ENCODE measurements around the gene MELTF.

MELTF gene

DNA sequence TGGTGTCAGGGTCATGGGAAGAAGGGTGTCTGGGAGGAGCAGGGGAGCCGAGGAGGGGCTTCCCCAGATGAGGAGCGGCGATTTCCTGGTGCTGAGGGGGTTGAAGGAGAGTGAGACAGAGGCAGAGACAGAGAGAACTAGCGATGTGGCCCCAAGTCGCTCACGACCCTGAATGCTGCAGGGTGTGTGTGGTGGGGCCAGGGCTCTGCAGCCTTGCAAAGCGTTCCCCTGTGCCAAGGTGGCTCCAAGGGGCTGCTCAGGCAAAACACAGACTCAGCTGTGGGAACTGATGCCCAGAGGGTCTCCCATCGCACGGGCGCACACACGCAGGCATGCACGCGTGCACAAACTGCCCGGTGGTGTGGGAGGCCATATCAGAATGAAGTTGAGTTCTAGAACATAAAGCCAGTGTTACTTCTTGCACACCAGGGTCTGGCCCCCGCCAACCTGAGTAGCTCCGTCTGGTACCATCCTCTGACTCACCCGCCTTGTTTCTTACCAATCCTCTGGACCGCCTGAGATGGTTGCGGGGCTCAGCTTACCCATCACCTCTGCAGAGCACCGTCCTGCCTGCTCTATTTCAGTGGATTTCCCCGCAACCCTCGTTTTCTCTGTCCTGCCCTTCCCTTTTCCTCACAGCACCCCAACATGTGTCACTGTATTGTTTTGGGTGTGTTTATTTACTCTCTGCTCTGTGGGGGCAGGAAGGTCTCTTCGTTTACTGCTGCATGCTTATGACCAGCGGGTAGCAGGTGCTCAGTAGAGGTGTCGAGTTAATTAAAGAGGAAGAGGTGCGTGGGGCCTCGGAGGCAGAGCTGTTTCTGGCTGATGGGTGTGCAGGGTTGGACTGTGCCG is 4.5 kb downstream of the MELTF start:
- H3K27ac ChIP-seq, result no peak overlapping the region
- TF ChIP-seq, protein P1, sequence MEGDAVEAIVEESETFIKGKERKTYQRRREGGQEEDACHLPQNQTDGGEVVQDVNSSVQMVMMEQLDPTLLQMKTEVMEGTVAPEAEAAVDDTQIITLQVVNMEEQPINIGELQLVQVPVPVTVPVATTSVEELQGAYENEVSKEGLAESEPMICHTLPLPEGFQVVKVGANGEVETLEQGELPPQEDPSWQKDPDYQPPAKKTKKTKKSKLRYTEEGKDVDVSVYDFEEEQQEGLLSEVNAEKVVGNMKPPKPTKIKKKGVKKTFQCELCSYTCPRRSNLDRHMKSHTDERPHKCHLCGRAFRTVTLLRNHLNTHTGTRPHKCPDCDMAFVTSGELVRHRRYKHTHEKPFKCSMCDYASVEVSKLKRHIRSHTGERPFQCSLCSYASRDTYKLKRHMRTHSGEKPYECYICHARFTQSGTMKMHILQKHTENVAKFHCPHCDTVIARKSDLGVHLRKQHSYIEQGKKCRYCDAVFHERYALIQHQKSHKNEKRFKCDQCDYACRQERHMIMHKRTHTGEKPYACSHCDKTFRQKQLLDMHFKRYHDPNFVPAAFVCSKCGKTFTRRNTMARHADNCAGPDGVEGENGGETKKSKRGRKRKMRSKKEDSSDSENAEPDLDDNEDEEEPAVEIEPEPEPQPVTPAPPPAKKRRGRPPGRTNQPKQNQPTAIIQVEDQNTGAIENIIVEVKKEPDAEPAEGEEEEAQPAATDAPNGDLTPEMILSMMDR (conservative IDR thresholded peaks at IDR 0.05), result no peak
- no peak for TF ChIP-seq ZFX (IDR thresholded peaks at IDR 0.05)

DNA sequence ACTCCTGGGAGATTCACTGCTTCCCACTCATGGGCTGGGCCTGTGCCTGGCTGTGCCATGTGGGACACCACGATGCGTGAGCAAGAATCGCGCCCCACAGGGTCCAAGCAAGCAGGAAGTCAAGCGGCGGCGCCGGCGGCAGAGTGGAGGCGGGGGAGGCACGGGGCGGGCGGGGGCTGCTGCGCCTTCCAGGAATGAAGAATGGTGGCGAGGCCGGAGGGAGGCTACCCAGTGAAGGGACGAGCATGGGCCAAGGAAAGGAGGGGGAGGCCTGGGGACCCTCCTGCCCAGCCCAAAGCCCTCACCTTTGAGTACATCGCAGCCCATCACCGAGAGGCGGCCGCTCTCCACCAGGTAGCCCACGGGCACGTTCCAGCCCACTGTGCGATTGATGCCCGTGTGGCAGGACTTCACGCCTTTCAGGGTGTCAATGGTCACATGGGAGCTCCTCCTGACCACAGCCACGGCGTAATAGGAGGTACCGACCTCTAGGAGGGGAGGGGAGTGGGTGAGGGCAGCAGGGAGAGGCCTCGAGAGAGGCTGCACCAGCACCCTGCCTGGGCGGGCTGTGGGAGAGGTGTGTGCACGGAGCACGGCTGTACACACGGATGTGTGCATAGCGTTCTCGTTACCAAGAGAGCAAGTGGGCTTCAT is 5.5 kb downstream of the MELTF start:
- no peak overlapping the region for H3K27ac ChIP-seq
- no peak for TF ChIP-seq ZFX (IDR thresholded peaks at IDR 0.05)
- TF ChIP-seq, protein P1 (conservative IDR thresholded peaks at IDR 0.05), result no peak

DNA sequence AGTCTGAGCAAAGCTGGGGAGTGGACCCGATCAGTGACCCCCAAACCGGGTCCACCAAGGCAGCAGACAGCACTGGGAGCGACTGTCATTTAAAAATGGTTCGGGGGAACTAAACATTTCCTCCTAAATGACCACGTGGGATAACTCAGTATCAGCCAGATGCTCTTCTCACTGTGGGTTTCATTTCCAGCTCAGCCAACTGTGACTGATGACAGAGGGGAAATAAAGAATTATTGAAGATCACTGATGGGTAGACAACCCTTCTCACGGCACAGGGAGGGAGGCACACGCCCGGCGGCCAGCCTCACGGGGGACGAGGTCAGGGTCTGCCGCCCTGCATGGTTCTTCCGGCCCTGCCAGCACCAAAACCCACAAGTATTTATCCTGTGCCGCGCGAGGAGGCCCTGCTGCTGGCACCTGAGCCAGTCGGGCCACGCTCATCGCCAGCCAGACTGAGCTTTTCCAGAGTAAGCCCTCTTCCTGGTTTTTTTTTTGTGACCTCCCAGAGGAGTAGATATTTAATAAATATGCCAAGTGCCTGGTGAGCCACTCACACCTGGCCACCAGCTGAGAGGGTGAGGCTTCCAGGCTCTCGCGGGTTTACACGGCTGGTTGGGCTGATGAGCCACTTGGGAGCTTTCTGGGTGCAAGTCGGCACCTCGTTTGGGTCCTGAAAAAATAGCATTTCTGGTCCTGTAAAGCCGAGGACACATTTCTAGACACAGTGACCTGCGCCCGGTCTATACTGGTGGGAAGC is 6.2 kb downstream of the MELTF start:
- TF ChIP-seq, protein P1 (conservative IDR thresholded peaks at IDR 0.05), result no peak
- no peak for TF ChIP-seq ZFX (IDR thresholded peaks at IDR 0.05)
- no peak overlapping the region for H3K27ac ChIP-seq

DNA sequence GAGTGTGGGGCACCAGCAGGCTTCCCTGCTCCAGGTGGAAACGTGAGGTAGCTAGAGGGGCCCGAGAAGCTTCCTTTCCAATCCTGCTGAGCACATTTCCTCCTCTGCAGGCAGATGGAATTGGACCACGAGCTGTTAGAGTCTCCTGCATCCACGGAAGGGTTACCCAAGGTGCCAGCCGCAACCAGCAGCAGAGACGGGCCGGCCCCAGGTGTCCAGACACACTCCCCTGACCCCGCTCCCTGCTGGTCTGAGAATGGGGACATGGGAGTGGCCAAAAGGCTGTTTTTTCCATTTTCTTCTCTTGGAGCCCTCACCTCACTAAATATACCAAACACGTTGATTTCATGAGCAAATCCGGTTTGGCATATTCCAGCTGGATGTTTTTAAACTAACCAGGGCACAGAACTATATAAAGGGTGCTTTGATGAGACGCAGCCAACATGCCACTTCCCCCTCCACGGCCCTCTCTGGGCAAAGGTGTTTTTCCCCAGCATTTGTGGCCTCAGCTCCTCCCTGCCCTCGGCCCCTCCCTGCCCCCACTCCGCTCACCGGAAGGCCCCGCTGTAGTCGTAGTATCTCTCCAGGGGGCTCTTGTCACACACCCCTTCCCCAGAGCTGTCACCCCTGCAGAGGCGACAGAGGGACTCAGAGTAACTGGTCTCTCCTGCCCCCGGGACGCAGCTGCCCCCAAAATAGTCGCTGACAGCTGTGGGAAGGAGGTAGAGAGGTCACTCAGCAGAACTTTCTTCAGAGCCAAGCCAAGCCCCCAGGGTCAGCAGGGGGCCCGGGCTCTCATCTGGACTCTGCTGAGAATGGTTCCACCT is 7.0 kb downstream of the MELTF start:
- H3K27ac ChIP-seq, result no peak overlapping the region
- TF ChIP-seq ZFX (IDR thresholded peaks at IDR 0.05), result no peak
- TF ChIP-seq, protein P1 (conservative IDR thresholded peaks at IDR 0.05), result no peak

DNA sequence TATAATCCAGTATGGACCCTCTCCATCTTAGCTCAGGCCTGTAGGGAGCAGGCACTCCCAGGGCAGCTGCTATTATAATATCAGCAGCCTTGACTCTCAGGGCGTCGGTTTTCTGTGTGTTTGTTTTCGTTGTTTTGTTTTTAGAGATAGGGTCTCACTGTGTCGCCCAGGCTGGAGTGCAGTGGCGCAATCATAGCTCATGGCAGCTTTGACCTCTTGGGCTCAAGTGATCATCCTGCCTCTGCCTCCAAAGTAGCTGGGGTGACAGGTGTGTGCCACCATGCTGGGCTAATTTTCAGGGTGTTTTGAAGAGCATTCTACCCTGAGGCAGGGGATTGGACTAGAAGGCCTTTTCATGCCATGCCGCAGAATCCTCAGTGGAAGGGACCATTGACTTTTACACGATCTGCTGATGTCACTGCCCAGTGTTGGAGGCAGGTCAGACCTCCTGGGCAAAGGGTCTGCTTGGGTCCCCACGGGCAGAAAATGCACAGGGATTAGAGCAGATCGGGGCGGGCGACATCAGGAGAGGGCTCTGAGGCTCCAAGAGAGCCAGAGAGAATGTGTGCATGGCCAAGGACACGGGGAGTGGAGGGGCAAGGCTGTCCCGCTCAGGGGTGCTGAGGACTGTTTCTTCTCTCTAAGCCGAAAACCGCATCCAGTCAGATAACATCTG is 7.8 kb downstream of the MELTF start:
- no peak overlapping the region for H3K27ac ChIP-seq
- TF ChIP-seq, protein P1 (conservative IDR thresholded peaks at IDR 0.05), result no peak
- TF ChIP-seq ZFX (IDR thresholded peaks at IDR 0.05), result no peak

DNA sequence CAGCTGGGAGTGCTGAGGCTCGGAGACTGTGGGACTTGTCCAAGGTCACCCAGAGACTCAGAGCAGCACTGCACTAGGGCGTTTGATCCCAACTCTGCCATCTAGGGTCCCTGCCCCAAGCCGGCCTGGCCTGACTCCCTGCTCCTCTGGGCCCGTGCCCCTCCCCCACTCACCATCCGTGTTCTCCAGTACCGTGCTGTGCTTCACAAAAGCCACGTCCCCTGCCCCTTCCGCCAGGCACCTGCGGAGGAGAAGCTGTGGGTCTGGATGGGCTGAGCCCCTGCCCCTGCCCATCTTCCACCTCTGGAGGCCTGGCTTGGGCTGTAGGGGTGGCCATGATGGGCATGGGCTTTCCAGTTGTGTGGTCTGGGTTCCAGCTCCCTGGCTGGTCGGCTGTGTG is 8.4 kb downstream of the MELTF start:
- H3K27ac ChIP-seq, result no peak overlapping the region
- TF ChIP-seq, protein P1 (conservative IDR thresholded peaks at IDR 0.05), result no peak
- no peak for TF ChIP-seq ZFX (IDR thresholded peaks at IDR 0.05)
